ENCODE measurements around the gene KRT6B.

DNA sequence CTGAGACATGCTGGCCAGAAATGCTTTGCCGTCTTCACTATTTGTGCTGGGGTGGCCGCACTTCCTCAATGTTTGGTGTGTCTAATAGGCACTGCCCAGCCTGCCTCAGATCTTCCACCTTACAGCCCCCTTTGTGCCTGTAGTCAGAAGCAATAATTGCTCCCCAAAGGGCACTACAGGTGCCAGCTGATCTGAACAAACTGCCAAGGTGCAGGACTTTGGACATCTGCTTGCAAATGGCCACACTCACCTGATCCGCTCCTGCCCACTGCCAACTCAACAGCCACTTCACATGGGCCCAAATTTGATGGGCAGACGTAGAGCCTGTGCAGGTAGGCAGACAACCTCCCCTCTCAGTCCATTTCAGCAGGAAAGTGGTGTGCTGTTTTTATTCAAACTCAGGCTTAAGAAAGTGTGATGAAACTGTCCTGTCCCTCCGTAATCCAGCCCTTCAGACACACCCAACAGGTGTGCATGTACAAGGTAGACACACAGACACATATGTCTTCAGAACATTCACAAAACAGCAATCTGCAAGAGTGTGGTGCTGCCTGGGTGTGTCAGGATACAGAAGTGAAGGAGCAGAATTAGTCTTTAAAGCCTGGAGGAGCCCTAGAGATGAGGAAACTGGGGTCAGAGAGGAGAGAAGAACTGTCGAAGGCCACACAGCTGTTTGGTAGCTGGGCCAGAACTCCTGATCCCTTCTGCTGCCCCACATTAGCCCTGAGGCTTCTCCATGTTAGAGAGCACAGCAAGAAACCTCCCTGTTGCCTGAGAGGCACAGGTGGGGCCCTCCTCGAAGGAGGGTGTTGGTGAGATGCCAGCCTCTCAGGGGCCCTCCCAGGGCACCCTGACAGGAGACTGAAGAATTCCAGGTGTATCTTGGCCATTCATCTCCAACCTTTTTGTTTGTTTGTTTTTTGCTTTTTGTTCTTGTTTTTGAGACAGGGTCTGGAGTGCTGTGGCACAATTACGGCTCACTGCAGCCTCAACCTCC is 13.3 kb downstream of the KRT6B start:
- TF ChIP-seq POLR2A (IDR thresholded peaks at IDR 0.05; ENCODE audit: low read length) (no peak), GATA1 (IDR thresholded peaks at IDR 0.05; ENCODE audit: low read depth, low read length) (no peak)
